Endothelial cell of umbilical vein (primary cell): Measurements from ENCODE around the gene COG5.

ENCODE experiments used
- EZH2 ChIP-seq: IDR thresholded peaks from 2 replicates; pipeline ENCODE4 v1.6.1; 2012; ENCODE audit warnings: borderline replicate concordance, low read depth, mild to moderate bottlenecking, moderate library complexity, low read length, inconsistent platforms; ENCODE audit not compliant: severe bottlenecking
- FOS ChIP-seq: IDR thresholded peaks from 2 replicates; pipeline ENCODE4 v1.6.1; 2011; ENCODE audit warnings: mild to moderate bottlenecking, low read length, moderate library complexity, borderline replicate concordance; ENCODE audit not compliant: insufficient read depth
- JUN ChIP-seq: IDR thresholded peaks from 2 replicates; pipeline ENCODE4 v1.6.1; 2011; ENCODE audit warnings: borderline replicate concordance, low read depth; ENCODE audit not compliant: insufficient read length, insufficient read depth
- MYC ChIP-seq: IDR thresholded peaks from one replicate; pipeline ENCODE4 v1.6.1; 2011; ENCODE audit warnings: mild to moderate bottlenecking, low read depth, low read length
- POLR2A ChIP-seq: IDR thresholded peaks from 2 replicates; pipeline ENCODE4 v1.6.1; 2012; ENCODE audit warnings: low read depth, mild to moderate bottlenecking, control low read depth, low read length
- POLR2AphosphoS5 ChIP-seq: IDR thresholded peaks from 2 replicates; pipeline ENCODE4 v1.6.1; 2012; ENCODE audit warnings: low read depth, mild to moderate bottlenecking, control low read depth, low read length, moderate library complexity; ENCODE audit not compliant: insufficient read depth
- TF ChIP-seq, protein P1 (sequence below), 2 donors: IDR thresholded peaks; 1 replicate in 1 of 2; 2 replicates in 1 of 2; pipeline ENCODE4 v1.5.1; 2011; ENCODE audit warnings: low read length in 2 of 2, mild to moderate bottlenecking in 2 of 2, moderate library complexity in 2 of 2, control low read depth in 1 of 2, inconsistent platforms in 1 of 2, low read depth in 1 of 2; ENCODE audit not compliant: insufficient read depth in 1 of 2; ENCODE audit errors: extremely low read depth in 1 of 2
- TF ChIP-seq, protein P2 (sequence below): IDR thresholded peaks from 2 replicates; pipeline ENCODE4 v1.6.1; 2011; ENCODE audit not compliant: insufficient read depth, insufficient read length

GRCh38 chr7:107181172-107181571, 382.5 kb downstream of the COG5 start:
- no peak for TF ChIP-seq POLR2AphosphoS5
- no peak for TF ChIP-seq EZH2
- TF ChIP-seq, protein P1, sequence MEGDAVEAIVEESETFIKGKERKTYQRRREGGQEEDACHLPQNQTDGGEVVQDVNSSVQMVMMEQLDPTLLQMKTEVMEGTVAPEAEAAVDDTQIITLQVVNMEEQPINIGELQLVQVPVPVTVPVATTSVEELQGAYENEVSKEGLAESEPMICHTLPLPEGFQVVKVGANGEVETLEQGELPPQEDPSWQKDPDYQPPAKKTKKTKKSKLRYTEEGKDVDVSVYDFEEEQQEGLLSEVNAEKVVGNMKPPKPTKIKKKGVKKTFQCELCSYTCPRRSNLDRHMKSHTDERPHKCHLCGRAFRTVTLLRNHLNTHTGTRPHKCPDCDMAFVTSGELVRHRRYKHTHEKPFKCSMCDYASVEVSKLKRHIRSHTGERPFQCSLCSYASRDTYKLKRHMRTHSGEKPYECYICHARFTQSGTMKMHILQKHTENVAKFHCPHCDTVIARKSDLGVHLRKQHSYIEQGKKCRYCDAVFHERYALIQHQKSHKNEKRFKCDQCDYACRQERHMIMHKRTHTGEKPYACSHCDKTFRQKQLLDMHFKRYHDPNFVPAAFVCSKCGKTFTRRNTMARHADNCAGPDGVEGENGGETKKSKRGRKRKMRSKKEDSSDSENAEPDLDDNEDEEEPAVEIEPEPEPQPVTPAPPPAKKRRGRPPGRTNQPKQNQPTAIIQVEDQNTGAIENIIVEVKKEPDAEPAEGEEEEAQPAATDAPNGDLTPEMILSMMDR (IDR thresholded peaks at IDR 0.05; ENCODE audit: extremely low read depth in 1 of 2, insufficient read depth in 1 of 2, low read depth in 1 of 2, low read length in 2 of 2) = no peak
- no peak for TF ChIP-seq POLR2A
- no peak for TF ChIP-seq JUN
- TF ChIP-seq, protein P2, sequence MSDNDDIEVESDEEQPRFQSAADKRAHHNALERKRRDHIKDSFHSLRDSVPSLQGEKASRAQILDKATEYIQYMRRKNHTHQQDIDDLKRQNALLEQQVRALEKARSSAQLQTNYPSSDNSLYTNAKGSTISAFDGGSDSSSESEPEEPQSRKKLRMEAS = no peak
- TF ChIP-seq FOS = no peak
- TF ChIP-seq MYC = no peak
